ENCODE data around the gene EDRF1. TPM values are rescaled to one million over a fixed set of nuclear protein-coding genes. Genes with fewer than 3 reads are reported as not detected.

The EDRF1 gene
- total and polyA plus RNA-seq, 2 donors (not counting 1 experiment from before 2014, with no cell fraction given): 26.1 to 63.0 TPM

DNA sequence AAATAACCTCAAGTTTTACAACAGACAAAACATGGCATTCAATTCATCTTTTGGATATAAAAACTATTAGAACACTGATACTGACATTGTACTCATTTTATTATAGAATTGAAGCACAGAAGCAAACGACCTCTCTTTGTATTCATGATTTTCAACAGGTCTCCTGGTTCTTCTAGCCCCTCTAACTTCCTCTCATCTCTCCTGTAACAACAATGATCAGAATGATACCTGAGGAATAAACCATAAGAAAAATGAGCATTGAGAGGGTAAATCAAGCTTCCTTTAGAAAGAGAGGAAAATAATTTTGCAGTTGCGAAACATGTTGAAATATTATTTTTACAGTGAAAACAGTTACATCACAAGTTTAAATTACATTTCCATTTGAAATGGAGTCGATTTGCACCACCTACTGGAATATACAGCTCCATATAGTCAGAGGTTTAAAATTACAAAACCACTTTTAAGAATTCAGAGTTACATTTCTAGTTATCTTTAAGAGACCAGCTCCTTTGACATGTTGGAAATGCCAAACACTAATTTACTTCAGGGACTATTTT is 19.1 kb upstream of the EDRF1 start:
- Histone ChIP-seq H3K9ac (ENCODE audit: low read length) (no peak overlapping the region), H3K27ac (ENCODE audit: low read length in 2 of 2) (no peak overlapping the region), H2AFZ (ENCODE audit: insufficient read depth, low read depth, low read length, poor library complexity, severe bottlenecking) (no peak overlapping the region), H3K27me3 (replicated peaks in 1 of 4; ENCODE audit: control extremely low read depth in 1 of 4, control insufficient read depth in 3 of 4, insufficient read depth in 4 of 4, low read length in 3 of 4) (no peaks in the 10 kb centered on the region), H3K4me1 (ENCODE audit: control insufficient read depth in 2 of 2, insufficient read depth in 2 of 2, low read length in 2 of 2) (no peaks in the 10 kb centered on the region), H3K36me3 (replicated peaks in 1 of 2; ENCODE audit: control extremely low read depth in 1 of 2, control insufficient read depth in 1 of 2, extremely low read depth in 1 of 2, insufficient read depth in 2 of 2, low read length in 1 of 2) (no peaks in the 10 kb centered on the region), H3K4me3 (ENCODE audit: control extremely low read depth in 1 of 5, extremely low read depth in 1 of 5, insufficient read depth in 1 of 5, low read depth in 2 of 5, low read length in 4 of 5) (no peak overlapping the region), H3K79me2 (ENCODE audit: control insufficient read depth, insufficient read depth, low read length) (no peaks in the 10 kb centered on the region), H3K9me3 (ENCODE audit: control extremely low read depth in 1 of 3, control insufficient read depth in 2 of 3, insufficient read depth in 1 of 3, low read length in 2 of 3) (peaks cover 0 to 10% (median 0%) of the 10 kb centered on the region in 3 donors), H3K4me2 (replicated peaks; ENCODE audit: low read depth, low read length, poor library complexity, severe bottlenecking) (no peak overlapping the region), H4K20me1 (ENCODE audit: control insufficient read depth, insufficient read depth, low read length, poor library complexity, severe bottlenecking) (no peaks in the 10 kb centered on the region)
- no peaks in the 10 kb centered on the region for H3K4me1 Mint-ChIP-seq
- no CpG with 5 or more reads among the region's 3 CpGs for whole genome bisulfite sequencing (ENCODE audit: insufficient coverage)
- no peaks in the 10 kb centered on the region for H3K27me3 Mint-ChIP-seq
- no peak overlapping the region for H3K27ac Mint-ChIP-seq
- no peak for DNase-seq
- ChIA-PET POLR2A (no interaction called here), CTCF (no interaction called here)
- no peak overlapping the region for H3K4me3 Mint-ChIP-seq
- no peak for ATAC-seq (ENCODE audit: low read depth)
- intact Hi-C loops (cut with micrococcal nuclease): no loop called here
- TF ChIP-seq, protein P1, sequence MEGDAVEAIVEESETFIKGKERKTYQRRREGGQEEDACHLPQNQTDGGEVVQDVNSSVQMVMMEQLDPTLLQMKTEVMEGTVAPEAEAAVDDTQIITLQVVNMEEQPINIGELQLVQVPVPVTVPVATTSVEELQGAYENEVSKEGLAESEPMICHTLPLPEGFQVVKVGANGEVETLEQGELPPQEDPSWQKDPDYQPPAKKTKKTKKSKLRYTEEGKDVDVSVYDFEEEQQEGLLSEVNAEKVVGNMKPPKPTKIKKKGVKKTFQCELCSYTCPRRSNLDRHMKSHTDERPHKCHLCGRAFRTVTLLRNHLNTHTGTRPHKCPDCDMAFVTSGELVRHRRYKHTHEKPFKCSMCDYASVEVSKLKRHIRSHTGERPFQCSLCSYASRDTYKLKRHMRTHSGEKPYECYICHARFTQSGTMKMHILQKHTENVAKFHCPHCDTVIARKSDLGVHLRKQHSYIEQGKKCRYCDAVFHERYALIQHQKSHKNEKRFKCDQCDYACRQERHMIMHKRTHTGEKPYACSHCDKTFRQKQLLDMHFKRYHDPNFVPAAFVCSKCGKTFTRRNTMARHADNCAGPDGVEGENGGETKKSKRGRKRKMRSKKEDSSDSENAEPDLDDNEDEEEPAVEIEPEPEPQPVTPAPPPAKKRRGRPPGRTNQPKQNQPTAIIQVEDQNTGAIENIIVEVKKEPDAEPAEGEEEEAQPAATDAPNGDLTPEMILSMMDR (IDR thresholded peaks at IDR 0.05): no peak
- no peak for TF ChIP-seq EZH2 (IDR thresholded peaks at IDR 0.05; ENCODE audit: borderline replicate concordance, insufficient read depth, low read depth, low read length, poor library complexity, severe bottlenecking)
- peaks cover 2% of the 10 kb centered on the region for H3K9me3 Mint-ChIP-seq (ENCODE audit: insufficient read depth)

DNA sequence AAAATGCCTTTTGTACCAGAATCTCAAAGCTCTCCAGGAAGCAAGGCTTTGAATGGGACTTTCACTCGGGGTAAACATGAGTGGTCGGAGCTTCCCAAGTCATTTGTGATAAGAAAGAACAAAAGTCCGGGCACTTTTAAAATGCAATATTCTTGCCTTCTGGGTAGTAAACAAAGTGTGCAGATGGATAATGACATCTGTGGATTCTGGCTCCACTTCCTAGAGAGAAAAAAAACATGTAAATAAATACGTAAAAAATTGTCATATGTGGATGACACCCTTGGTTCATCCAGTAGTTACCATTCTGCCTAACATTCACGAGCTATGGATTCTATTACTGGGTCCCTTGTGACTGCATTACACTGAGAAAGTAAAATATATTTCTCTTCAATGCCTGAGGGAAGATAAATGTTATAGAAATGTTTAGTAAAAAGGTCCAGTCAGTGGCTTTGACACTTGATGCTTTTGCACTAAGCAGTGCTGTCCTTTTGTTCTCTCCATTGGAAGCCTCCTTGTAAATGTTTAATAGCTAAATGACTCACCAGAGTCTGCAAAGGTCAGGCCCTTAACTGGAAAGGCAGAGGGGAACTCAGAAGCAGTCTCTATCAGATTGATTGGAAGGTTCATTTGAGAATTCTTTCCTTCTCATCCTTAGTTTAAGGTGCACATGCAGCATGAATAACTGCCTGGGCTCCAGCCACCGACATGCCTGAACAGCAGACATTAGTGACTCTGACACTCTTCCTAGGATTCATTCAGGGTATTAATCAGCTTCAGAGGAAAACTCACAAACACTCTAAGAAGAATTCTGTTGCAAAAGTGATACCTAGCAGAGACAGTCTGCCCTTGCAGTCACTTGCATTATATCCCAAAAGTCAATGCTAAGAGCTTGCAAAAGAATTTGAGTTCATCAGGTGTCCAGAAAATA is 11.7 kb upstream of the EDRF1 start:
- whole genome bisulfite sequencing (ENCODE audit: insufficient coverage): 87% methylated on average over 4 of the region's 6 CpGs
- H3K36me3 ChIP-seq (replicated peaks in 1 of 2; ENCODE audit: control extremely low read depth in 1 of 2, control insufficient read depth in 1 of 2, extremely low read depth in 1 of 2, insufficient read depth in 2 of 2, low read length in 1 of 2): no peaks in the 10 kb centered on the region
- ChIA-PET POLR2A (no interaction called here), CTCF (no interaction called here)
- no peaks in the 10 kb centered on the region for H3K79me2 ChIP-seq (ENCODE audit: control insufficient read depth, insufficient read depth, low read length)
- H3K4me3 Mint-ChIP-seq: no peak overlapping the region
- H4K20me1 ChIP-seq (ENCODE audit: control insufficient read depth, insufficient read depth, low read length, poor library complexity, severe bottlenecking): no peaks in the 10 kb centered on the region
- intact Hi-C loops (cut with micrococcal nuclease): no loop called here
- ATAC-seq (ENCODE audit: low read depth): no peak
- H3K9me3 ChIP-seq (ENCODE audit: control extremely low read depth in 1 of 3, control insufficient read depth in 2 of 3, insufficient read depth in 1 of 3, low read length in 2 of 3): peaks cover 5 to 18% (median 15%) of the 10 kb centered on the region in 3 donors
- no peak overlapping the region for H3K4me2 ChIP-seq (replicated peaks; ENCODE audit: low read depth, low read length, poor library complexity, severe bottlenecking)
- no peak overlapping the region for H3K9ac ChIP-seq (ENCODE audit: low read length)
- H3K27me3 ChIP-seq (replicated peaks in 1 of 4; ENCODE audit: control extremely low read depth in 1 of 4, control insufficient read depth in 3 of 4, insufficient read depth in 4 of 4, low read length in 3 of 4): peaks cover 0 to 3% (median 0%) of the 10 kb centered on the region in 4 experiments
- H2AFZ ChIP-seq (ENCODE audit: insufficient read depth, low read depth, low read length, poor library complexity, severe bottlenecking): no peak overlapping the region
- H3K4me3 ChIP-seq (ENCODE audit: control extremely low read depth in 1 of 5, extremely low read depth in 1 of 5, insufficient read depth in 1 of 5, low read depth in 2 of 5, low read length in 4 of 5): no peak overlapping the region
- H3K4me1 ChIP-seq (ENCODE audit: control insufficient read depth in 2 of 2, insufficient read depth in 2 of 2, low read length in 2 of 2): no peaks in the 10 kb centered on the region
- H3K27me3 Mint-ChIP-seq: peaks cover 5% of the 10 kb centered on the region
- DNase-seq: no peak
- no peak for TF ChIP-seq EZH2 (IDR thresholded peaks at IDR 0.05; ENCODE audit: borderline replicate concordance, insufficient read depth, low read depth, low read length, poor library complexity, severe bottlenecking)
- TF ChIP-seq, protein P1 (IDR thresholded peaks at IDR 0.05): no peak
- no peaks in the 10 kb centered on the region for H3K4me1 Mint-ChIP-seq
- peaks cover 5% of the 10 kb centered on the region for H3K9me3 Mint-ChIP-seq (ENCODE audit: insufficient read depth)
- H3K27ac Mint-ChIP-seq: no peak overlapping the region
- no peak overlapping the region for H3K27ac ChIP-seq (ENCODE audit: low read length in 2 of 2)

All from B cell (primary cell).